COLO668 (cell line): ENCODE results near the gene NR5A2.
"Not testable (repeated sequence)": the region's sequence is repeated elsewhere in the genome, so short reads cannot be mapped to it uniquely, and the experiment has no call there.

Experiments
- DNase-seq: peaks from one replicate; lab custom pipeline; 2025; ENCODE audit not compliant: unreplicated experiment; lab: John Stamatoyannopoulos, UW

Gene NR5A2

GRCh38 chr1:200187332-200187731 is 159.8 kb downstream of the NR5A2 start:
- not testable (repeated sequence) for DNase-seq

DNA sequence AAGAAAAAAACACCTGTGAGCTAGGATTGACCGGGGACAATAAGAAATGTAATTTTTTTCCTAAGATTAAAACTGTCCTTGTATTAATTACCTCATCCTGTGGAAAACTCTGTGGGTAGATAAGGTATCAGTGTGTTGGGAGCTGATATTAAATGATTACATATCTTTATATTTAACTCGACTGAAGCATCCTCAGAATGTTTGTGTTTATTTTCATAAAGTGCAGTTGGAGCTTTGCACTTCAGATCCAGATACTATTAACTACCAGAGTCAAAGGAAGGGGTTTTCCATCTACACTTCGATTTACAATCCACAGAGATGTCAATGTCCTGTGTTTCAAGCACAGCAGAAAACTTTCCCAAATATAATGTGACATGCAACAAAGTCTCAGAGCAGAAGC is 164.5 kb downstream of the NR5A2 start:
- DNase-seq = no peak

DNA sequence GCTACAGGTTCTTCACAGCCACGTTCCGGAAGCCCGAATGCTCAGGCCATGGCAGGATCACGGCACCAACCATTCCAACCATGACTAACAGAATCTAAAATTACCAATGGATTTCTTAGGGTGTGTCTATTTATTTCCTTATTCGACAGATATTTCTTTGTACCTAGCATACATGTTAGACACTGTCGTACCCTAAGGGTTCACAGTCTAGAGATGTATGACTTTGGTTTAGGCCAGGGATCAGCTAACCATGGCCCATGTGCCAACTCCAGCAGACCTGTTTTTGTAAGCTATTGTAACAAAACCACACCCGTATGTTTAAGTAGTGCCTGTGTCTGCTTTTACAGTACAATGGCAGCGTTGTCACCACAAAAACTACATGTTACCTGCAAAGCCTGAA is 167.0 kb downstream of the NR5A2 start:
- no peak for DNase-seq

DNA sequence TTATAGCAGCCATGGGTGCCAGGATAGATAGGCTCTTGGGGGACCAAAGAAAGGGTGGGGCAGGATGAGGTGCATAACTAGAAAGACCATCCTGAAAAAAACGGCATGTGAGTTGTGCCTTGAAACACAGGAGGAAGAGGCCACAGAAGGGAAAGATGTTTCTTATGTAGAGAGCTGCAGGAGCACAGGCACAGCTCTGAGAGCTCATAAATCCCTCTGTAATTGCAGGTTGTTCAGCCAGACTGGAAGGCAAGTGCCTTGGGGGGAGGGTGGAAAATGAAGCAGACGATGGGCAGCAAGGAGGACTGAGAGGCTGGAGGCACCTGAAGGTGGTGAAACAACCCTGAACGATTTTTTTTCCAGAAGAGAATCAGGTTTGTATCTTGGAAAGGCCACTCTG is 170.7 kb downstream of the NR5A2 start:
- DNase-seq = no peak

GRCh38 chr1:200205216-200205995 is 177.9 kb downstream of the NR5A2 start:
- DNase-seq = no peak

GRCh38 chr1:200206340-200206739 is 178.8 kb downstream of the NR5A2 start:
- no peak for DNase-seq

DNA sequence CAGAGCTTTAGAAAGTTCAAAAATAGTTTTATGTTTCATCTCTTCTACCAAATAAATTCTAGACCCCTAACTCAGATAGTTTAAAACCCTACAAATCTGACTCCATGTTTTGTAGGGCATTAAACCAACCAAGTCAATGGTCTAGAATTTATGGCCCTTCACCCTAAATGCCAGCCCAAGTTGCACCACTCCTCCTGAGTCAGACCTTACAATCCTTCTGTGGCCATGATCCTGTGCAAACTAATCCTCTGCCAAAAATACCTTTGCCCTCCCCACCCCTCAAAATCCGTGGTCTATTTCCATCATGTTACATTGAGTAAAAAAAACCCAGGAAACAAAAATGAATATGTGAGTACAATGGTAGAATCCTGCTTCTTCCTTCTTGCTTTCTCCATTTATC is 179.3 kb downstream of the NR5A2 start:
- no peak for DNase-seq

DNA sequence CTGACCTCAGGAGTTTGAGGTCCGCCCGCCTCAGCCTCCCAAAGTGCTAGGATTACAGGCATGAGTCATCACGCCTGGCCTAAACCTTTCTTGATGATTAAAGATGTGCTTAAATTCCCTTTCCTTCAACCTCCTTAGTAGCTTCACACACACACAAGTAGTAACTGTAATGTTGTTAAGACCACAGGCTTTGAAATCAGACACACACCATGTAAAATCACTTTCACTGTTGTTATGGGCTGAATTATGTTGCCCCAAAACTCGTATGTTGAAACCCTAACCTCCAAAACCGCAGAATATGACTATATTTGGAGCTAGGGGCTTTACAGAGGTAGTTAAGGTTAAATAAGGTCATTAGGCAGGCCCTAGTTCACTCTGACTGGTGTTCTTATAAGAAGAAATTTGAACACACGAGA is 180.2 kb downstream of the NR5A2 start:
- no peak for DNase-seq

GRCh38 chr1:200211157-200211556 is 183.6 kb downstream of the NR5A2 start:
- DNase-seq = no peak

GRCh38 chr1:200213392-200213791 is 185.9 kb downstream of the NR5A2 start:
- no peak for DNase-seq

DNA sequence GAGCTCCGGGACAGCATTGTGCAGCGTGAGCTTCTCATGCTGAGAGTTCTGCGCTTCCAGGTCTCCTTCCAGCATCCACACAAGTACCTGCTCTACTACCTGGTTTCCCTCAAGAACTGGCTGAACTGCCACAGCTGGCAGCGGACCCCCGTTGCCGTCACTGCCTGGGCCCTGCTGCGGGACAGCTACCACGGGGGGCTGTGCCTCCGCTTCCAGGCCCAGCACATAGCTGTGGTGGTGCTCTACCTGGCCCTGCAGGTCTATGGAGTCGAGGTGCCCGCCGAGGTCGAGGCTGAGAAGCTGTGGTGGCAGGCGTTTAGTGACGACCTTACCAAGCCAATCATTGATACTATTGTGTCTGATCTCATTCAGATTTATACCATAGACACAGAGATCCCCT is 186.4 kb downstream of the NR5A2 start:
- no peak for DNase-seq

GRCh38 chr1:200215350-200215749 is 187.8 kb downstream of the NR5A2 start:
- no peak for DNase-seq

DNA sequence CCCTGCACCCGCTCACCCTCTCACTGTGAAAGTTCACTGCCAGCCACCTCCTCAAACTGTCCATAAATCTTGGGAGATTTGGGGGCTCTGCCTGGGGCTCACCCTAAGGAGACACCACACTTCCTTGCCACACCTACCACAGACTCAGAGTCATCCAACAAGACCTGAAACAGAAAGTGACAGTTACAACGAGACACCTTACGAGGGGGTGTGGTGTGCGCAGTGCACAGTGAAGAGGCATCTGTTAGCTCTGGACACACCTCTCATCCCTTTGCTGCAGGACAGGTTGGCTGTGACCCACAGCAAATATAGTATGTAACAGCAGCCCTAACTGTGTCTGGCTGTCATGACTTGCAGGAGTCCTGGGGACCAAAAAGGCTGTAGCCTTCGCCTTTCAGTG is 190.2 kb downstream of the NR5A2 start:
- no peak for DNase-seq

DNA sequence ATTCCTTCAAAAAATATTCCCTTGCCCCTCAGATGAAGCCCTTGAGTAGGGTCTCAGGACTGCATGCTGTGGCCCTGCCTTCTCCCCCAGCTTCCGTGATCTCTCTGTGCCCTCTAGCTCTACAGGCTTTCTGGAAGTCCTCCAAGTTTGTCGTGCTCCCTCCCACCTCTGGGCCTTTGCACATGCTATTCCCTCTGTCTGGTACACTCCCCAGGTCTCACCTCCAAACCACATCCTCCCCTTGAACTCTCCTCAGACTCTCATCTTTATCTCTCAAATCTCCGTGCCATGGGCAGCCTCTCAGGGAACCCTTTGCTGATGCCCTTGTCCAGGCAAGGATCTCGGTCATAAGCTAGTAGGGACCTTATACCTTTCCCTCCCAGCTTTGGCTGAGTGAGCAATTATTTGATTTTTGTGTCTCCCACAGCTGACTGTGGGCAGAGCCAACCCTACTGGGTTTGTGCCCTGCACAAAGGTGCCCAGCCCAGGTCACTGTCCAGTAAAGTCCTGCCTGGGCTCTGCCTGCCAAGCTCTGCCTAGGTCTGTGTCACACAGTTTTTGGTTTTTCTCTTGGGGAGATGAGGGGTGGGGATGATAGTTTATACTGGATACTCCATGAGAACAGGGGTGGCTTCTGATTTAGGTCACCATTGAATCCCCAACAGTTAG is 194.2 kb downstream of the NR5A2 start:
- DNase-seq = no peak

DNA sequence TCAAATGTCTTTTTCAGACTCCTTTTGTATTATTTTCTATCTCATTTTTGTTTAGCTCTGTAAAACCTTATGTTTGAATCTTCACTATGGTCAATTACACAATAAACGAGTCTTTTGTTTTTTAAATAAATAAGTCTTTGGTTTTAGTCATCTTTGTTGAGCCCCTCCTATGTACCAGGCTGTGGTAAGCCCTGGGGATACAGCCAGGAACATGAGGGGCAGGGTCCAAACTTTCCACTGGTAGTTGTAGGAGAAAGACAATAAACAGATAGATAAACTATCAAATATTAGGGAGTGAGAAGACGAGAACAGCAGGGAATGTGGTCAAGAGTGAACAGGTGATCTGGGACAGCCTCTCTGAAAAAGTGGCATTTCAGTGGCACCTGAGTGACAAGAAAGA is 195.7 kb downstream of the NR5A2 start:
- DNase-seq = no peak

DNA sequence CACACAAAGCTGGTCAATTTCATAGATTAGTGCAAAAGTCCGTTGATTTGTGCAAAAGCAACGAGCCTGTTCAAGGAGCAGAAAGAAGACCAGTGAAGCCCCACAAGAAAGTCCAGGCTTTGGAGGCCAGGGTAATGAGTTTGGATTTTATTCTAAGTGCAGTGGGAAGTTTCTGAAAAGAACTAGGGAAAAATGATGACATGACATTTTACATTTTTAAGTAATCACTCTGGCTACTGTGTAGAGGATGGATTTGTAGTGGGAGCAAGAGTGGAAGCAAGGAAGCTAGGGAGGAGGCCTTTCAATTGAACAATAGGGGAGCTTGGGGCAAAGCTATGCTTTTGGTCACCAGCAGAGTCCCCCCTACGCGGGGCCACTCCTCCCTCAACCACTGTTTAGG is 196.1 kb downstream of the NR5A2 start:
- no peak for DNase-seq

GRCh38 chr1:200224315-200224714 is 196.8 kb downstream of the NR5A2 start:
- no peak for DNase-seq

GRCh38 chr1:200226268-200226968 is 198.9 kb downstream of the NR5A2 start:
- no peak for DNase-seq

GRCh38 chr1:200226969-200227303 is 199.4 kb downstream of the NR5A2 start:
- no peak for DNase-seq
